Measurements from ENCODE around the gene SMCHD1.

DNA sequence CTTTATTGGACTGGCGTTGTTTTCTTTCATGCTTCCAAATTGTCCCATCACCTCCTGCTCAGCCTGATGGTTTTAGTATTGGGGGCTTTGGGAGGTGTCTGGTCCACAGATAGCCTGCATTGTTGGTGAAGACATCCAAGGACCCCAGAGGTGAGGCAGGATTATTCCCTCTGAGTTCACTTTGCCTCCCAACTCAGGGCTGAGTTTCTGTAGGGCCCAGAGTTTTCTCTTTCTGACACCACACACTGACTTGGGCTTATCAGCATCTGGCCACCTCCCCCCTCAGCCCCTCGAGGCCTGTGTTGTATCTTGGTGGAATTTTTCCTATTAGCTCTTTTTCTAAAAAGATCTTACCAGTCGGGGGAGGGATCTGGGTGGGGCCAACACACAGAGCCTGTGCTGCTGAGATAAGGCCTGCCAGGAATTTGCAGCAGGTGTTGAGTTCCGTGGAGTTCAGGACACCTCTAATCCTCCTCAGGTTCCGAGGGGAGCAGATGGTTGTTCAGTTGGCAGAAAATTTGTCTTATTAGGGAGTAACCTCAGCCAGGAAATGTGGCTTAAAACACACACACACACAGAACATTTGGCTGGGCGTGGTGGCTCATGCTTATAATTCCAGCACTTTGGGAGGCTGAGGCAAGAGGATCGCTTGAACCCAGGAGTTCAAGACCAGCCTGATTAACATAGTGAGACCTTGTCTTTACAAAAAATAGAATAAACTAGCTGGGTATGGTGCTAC, 198.6 kb downstream of the SMCHD1 start:
- TF ChIP-seq EZH2 (IDR thresholded peaks at IDR 0.05; ENCODE audit: low read depth, unreplicated experiment) (no peak), POLR2AphosphoS5 (IDR thresholded peaks at IDR 0.05; ENCODE audit: low read depth) (no peak), EZH2phosphoT487 (IDR thresholded peaks at IDR 0.05; ENCODE audit: unreplicated experiment) (no peak), JUNB (IDR thresholded peaks at IDR 0.05; ENCODE audit: unreplicated experiment) (no peak), CREB1 (CRISPR knock-in tag; IDR thresholded peaks at IDR 0.05; ENCODE audit: low read depth) (no peak), ZNF114 (CRISPR knock-in tag; IDR thresholded peaks at IDR 0.05) (no peak)
- TF ChIP-seq, protein P1, sequence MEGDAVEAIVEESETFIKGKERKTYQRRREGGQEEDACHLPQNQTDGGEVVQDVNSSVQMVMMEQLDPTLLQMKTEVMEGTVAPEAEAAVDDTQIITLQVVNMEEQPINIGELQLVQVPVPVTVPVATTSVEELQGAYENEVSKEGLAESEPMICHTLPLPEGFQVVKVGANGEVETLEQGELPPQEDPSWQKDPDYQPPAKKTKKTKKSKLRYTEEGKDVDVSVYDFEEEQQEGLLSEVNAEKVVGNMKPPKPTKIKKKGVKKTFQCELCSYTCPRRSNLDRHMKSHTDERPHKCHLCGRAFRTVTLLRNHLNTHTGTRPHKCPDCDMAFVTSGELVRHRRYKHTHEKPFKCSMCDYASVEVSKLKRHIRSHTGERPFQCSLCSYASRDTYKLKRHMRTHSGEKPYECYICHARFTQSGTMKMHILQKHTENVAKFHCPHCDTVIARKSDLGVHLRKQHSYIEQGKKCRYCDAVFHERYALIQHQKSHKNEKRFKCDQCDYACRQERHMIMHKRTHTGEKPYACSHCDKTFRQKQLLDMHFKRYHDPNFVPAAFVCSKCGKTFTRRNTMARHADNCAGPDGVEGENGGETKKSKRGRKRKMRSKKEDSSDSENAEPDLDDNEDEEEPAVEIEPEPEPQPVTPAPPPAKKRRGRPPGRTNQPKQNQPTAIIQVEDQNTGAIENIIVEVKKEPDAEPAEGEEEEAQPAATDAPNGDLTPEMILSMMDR (conservative IDR thresholded peaks at IDR 0.05; ENCODE audit: low read depth in 2 of 2) = no peak
- TF ChIP-seq, protein P2, sequence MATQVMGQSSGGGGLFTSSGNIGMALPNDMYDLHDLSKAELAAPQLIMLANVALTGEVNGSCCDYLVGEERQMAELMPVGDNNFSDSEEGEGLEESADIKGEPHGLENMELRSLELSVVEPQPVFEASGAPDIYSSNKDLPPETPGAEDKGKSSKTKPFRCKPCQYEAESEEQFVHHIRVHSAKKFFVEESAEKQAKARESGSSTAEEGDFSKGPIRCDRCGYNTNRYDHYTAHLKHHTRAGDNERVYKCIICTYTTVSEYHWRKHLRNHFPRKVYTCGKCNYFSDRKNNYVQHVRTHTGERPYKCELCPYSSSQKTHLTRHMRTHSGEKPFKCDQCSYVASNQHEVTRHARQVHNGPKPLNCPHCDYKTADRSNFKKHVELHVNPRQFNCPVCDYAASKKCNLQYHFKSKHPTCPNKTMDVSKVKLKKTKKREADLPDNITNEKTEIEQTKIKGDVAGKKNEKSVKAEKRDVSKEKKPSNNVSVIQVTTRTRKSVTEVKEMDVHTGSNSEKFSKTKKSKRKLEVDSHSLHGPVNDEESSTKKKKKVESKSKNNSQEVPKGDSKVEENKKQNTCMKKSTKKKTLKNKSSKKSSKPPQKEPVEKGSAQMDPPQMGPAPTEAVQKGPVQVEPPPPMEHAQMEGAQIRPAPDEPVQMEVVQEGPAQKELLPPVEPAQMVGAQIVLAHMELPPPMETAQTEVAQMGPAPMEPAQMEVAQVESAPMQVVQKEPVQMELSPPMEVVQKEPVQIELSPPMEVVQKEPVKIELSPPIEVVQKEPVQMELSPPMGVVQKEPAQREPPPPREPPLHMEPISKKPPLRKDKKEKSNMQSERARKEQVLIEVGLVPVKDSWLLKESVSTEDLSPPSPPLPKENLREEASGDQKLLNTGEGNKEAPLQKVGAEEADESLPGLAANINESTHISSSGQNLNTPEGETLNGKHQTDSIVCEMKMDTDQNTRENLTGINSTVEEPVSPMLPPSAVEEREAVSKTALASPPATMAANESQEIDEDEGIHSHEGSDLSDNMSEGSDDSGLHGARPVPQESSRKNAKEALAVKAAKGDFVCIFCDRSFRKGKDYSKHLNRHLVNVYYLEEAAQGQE (IDR thresholded peaks at IDR 0.05; ENCODE audit: unreplicated experiment) = no peak
- TF ChIP-seq, protein P3, sequence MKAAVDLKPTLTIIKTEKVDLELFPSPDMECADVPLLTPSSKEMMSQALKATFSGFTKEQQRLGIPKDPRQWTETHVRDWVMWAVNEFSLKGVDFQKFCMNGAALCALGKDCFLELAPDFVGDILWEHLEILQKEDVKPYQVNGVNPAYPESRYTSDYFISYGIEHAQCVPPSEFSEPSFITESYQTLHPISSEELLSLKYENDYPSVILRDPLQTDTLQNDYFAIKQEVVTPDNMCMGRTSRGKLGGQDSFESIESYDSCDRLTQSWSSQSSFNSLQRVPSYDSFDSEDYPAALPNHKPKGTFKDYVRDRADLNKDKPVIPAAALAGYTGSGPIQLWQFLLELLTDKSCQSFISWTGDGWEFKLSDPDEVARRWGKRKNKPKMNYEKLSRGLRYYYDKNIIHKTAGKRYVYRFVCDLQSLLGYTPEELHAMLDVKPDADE (IDR thresholded peaks at IDR 0.05) = no peak
